ENCODE data around the gene TRIP13.

DNA sequence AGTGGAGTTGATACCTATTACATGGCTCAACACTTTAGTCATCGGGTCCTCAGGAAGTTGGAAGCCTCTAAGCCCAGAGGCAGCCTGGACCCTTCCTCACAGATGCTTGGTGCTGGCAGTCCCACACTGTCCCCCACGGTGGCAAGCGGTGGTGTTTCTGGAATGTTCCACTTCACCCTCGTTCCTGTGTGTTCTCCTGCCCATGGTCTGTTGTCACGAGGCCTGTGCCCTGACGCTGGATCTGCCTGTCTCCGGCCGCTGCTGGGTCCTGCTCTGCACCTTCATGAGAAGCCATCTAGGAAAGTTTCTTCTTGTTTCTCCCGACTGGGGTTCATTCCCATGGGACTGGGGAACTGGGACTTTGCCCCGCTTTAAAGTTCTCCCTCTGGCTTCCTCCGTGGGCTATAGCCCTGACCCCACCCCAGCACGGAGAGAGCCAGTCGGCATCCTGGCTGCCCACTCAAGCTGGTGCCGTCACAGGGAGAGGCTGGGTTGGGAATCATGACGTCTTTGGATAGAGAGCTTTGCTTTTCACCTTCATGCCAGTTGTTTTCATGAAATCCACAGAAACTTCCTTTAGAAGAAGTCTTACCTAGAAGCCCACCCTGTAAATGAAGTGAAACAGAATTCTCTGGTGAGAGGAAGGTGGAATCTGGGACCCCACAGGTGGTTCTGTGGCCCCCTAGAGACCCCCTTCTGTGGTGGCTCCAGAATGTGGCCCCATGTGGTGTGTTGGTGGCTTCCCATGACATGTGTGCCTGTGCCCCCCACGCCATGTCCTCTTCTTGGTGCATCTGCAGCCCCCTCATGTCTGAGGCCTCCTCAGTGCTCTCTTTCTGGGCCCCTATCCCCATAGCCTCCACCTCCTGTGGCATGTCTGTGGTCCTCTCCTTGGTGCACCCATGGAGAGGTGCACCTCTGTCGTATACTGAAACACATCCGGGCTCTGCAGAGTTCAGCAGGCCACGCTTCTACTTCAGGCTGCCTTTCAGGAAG is 43.8 kb downstream of the TRIP13 start:
- TF ChIP-seq, protein P1, sequence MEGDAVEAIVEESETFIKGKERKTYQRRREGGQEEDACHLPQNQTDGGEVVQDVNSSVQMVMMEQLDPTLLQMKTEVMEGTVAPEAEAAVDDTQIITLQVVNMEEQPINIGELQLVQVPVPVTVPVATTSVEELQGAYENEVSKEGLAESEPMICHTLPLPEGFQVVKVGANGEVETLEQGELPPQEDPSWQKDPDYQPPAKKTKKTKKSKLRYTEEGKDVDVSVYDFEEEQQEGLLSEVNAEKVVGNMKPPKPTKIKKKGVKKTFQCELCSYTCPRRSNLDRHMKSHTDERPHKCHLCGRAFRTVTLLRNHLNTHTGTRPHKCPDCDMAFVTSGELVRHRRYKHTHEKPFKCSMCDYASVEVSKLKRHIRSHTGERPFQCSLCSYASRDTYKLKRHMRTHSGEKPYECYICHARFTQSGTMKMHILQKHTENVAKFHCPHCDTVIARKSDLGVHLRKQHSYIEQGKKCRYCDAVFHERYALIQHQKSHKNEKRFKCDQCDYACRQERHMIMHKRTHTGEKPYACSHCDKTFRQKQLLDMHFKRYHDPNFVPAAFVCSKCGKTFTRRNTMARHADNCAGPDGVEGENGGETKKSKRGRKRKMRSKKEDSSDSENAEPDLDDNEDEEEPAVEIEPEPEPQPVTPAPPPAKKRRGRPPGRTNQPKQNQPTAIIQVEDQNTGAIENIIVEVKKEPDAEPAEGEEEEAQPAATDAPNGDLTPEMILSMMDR (IDR thresholded peaks at IDR 0.05; ENCODE audit: poor library complexity, severe bottlenecking): no peak
- TF ChIP-seq TAF1 (IDR thresholded peaks at IDR 0.05; ENCODE audit: low read depth) (no peak), SMC3 (conservative IDR thresholded peaks at IDR 0.05; ENCODE audit: poor library complexity) (no peak), POLR2AphosphoS5 (IDR thresholded peaks at IDR 0.05) (no peak), EZH2 (IDR thresholded peaks at IDR 0.05; ENCODE audit: borderline replicate concordance, insufficient read depth, low read length, poor library complexity, severe bottlenecking) (no peak), RAD21 (conservative IDR thresholded peaks at IDR 0.05) (no peak), MXI1 (conservative IDR thresholded peaks at IDR 0.05; ENCODE audit: poor library complexity, severe bottlenecking) (no peak)
